MG63 (cell line): ENCODE data around the gene DLL4. TPM values are rescaled to one million over a fixed set of nuclear protein-coding genes. Genes with fewer than 3 reads are reported as not detected.
A peak's percentile ranks its signal among the peaks of the same experiment; 100 is the strongest.

Experiments used
- DNase-seq: peaks from one replicate; pipeline ENCODE4 v3.0.0-alpha.2; 2020
- H3K27me3 ChIP-seq: fragments of 250-450 bp; sonication (Bioruptor Pico); 2 replicates; pipeline ENCODE4 v1.5.1; 2020; ENCODE audit warnings: mild to moderate bottlenecking, moderate library complexity
- H3K36me3 ChIP-seq: fragments of 250-450 bp; sonication (Bioruptor Pico); 2 replicates; pipeline ENCODE4 v1.5.1; 2020; ENCODE audit warnings: mild to moderate bottlenecking, moderate library complexity
- H3K4me3 ChIP-seq: fragments of 250-450 bp; sonication (Bioruptor Pico); 2 replicates; pipeline ENCODE4 v1.5.1; 2020; ENCODE audit warnings: mild to moderate bottlenecking, moderate library complexity
- H3K9me3 ChIP-seq: fragments of 250-450 bp; sonication (Bioruptor Pico); 2 replicates; pipeline ENCODE4 v1.5.1; 2020; ENCODE audit warnings: mild to moderate bottlenecking, moderate library complexity
- total RNA-seq: library from RNA; depleted of rRNA; stranded (reverse); fragments of >200 nt; shearing (Covaris generic); gene quantifications from 2 replicates; pipeline ENCODE4 v1.2.3, GENCODE V29; 2014; ENCODE audit warnings: low replicate concordance

DLL4 gene
- total RNA-seq, 1 experiment from 2014 or later: not detected

DNA sequence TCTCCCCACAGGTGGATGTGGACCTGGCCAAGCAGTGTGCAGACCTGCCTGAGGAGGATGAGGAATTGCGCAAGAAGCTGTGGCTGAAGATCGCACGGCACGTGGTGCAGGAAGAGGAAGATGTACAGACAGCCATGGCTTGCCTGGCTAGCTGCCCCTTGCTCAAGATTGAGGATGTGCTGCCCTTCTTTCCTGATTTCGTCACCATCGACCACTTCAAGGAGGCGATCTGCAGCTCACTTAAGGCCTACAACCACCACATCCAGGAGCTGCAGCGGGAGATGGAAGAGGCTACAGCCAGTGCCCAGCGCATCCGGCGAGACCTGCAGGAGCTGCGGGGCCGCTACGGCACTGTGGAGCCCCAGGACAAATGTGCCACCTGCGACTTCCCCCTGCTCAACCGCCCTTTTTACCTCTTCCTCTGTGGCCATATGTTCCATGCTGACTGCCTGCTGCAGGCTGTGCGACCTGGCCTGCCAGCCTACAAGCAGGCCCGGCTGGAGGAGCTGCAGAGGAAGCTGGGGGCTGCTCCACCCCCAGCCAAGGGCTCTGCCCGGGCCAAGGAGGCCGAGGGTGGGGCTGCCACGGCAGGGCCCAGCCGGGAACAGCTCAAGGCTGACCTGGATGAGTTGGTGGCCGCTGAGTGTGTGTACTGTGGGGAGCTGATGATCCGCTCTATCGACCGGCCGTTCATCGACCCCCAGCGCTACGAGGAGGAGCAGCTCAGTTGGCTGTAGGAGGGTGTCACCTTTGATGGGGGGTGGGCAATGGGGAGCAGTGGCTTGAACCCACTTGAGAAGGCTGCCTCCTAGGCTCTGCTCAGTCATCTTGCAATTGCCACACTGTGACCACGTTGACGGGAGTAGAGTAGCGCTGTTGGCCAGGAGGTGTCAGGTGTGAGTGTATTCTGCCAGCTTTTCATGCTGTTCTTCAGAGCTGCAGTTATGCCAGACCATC lies 26.3 kb upstream of the DLL4 start:
- no peak for DNase-seq
- Histone ChIP-seq H3K36me3 (peaks cover 26% of the 10 kb centered on the region), H3K4me3 (no peak overlapping the region), H3K27me3 (no peaks in the 10 kb centered on the region), H3K9me3 (no peaks in the 10 kb centered on the region)

DNA sequence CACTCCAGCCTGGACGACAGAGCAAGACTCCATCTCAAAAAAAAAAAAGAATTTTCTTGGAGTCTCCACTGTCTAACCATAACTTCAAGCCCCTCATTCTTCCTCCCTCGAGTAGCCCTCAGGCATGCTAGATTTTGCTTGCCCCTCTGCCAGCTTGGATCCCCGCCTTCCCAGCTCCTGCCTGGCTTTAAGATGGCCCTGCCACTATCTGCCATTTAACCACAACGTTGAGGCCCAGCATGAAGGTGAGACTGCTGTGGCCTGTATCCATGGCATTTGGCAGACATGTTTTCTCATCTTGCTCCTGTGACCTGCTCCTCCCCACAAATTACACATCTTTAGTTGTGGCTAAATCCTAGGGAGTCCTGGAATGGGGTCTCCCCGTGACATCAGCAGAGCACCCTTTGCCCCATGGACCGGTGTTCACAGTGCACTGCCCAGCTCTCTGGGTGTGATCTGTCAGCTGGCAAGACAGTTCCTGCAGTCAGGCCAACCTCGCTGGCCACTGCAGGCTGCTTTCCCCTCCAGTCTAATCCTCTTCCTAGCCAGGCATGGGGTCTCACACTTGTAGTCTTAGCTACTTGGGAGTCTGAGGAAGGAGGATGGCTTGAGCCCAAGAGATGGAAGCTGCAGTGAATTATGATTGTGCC lies 24.5 kb upstream of the DLL4 start:
- H3K9me3 ChIP-seq: no peaks in the 10 kb centered on the region
- no peak for DNase-seq
- H3K27me3 ChIP-seq: no peaks in the 10 kb centered on the region
- H3K4me3 ChIP-seq: no peak overlapping the region
- H3K36me3 ChIP-seq: peaks cover 25% of the 10 kb centered on the region

DNA sequence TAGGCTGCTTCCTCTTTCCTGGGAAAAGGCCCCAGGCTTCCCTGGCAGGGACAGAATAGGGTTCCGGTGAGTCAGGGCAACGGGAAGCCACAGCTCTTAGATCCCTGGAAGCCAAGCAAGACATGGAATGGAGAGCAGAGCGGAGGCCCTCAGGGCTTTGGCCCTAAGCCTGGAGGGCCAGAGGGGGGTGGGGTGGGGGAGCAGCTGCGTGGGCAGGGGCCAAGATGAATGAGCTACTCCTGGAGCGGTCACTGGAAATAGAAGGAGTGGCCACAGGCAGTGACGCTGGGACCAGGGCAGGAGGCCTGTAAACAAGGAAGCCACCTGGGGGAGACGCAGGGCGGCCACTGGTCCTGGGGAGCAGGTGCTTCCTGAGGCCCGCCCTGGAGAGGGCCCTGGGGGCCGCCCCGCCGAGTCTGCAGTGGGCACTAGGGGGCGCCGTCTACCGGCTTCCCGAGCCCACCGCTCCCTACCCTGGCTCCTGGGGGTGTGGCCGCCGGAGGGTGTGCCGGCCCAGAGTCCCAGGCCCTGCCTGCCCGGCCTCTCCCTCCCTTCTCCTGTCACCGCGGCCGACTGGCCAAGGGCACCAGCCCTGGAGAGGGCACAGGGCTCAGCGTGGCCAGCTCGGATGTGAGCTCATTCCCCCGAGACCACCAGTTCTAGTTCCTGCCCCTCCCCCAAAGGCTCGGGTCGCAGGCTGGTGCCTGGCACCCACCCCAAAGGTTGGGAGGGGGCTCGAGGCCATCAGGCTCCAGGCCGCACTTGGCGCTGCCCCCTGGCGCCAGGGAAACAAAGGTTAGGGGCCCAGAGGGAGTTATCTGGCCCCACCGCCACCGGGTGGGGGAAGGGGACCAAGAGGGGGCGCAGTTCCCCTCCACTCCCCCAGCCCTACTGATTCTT lies 22.8 kb upstream of the DLL4 start:
- Histone ChIP-seq H3K36me3 (peaks cover 13% of the 10 kb centered on the region), H3K27me3 (no peaks in the 10 kb centered on the region)

DNA sequence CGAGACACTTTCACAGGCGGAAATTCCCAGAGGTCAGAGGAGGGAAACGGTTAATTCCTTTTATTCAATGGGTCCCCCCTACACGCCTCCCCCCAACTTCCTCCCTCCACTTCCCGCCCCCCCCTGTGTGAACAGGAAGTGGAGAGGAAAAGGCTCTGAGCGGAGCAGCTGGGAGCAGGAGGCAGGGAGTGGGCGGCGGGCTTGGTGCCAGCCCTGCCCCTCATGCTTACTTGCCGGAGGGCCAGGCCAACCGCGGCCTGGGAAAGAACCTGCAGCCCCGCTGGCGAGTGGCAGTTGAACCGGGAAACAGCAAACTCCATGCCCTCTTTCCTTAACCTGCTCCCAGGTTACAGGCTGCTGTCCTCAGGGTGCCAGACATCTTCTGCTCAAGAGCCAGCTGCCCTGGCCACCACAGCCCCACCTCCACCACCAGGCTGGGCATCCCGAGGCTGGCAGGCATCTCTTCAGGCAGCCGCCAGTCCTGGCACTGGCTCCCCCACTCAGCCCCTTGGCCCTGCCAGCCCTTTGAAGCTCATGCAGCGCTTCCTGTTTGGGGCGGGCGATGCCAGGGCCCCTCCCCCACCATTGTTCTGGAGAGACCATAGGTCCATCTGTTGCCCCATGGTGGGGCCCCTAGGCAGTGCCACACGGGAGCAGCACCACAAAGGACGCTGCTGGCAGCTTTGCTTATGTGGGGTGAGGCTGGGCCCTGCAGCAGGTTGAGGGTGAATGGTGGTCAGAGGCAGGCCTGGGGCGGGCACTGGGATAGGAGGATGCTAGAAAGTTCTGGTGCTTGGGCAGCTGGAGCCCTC lies 21.9 kb upstream of the DLL4 start:
- DNase-seq: peak; percentile 74
- Histone ChIP-seq H3K4me3 (peak overlapping the region; percentile 30), H3K27me3 (no peaks in the 10 kb centered on the region), H3K9me3 (no peaks in the 10 kb centered on the region), H3K36me3 (peaks cover 13% of the 10 kb centered on the region)

More for the DNA sequence above, 22.8 kb upstream of the DLL4 start:
- no peaks in the 10 kb centered on the region for H3K9me3 ChIP-seq
- DNase-seq: peak; percentile 92
- H3K4me3 ChIP-seq: peak overlapping the region; percentile 30

DNA sequence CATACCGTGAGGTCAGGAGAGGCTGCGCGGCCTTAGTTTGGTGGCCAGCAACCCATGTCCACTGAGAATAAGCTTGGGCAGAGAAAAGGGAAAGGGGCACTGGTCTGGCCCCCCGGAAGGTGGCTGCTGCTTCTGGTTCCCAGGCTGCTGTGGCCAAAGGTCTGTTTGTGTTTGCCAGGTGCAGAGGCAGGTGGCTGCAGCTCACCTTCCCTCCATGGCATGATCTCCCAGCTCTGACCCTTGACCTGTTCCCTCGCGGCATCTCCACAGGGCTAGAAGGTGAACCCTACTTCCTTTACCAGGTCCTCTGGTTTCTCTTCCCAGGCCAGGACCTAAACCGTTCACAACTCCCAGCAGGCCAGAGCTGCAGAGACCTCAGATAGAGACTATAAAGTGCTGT lies 21.0 kb upstream of the DLL4 start:
- Histone ChIP-seq H3K36me3 (peaks cover 9% of the 10 kb centered on the region), H3K4me3 (no peak overlapping the region), H3K9me3 (no peaks in the 10 kb centered on the region), H3K27me3 (no peaks in the 10 kb centered on the region)
- no peak for DNase-seq

DNA sequence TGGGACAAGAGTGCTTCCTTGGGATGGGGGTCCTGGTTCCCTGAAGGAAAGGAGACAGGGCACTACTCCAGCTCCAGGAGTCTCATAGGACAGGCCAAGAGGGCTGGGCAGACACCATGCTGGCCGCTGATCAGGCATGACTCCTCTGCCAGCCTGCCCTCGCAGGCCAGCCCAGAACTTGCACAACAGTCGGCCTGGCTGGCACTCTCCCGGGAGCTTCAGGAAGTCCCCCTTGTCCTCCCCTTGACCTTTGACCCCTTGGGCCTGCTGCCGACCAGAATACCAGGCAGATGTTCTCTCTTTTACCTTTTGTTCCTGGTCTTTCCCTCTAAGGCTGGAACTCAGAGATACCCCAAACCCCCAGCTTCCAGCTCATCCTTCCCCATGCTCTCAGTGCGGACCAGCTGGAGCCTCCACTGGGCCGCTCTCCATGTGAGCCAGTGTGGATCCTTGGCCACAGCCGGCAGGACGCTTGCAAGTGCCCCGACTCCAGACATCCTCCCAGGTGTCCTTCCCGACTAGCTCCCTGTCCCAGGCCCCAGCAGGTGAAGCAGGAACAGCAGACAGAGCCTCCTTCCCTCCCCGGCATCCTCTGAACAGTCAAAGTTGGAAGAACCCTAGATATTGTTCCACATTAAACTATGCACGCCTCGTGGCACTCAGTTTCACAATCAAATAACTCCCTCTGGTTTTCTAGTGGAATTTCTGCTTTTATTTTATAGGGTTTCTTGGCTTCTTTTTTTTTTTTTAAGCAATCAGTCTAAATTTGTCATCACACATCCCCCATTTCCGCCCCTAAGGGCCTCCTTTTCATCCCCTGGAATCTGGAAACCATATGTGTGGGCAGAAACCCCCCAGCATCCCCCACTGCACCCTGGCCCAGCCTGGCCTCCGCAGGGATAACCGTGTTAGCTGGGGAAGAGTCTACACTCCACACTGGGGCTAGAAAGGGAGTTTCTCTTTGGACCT lies 19.2 kb upstream of the DLL4 start:
- DNase-seq: peak; percentile 83
- Histone ChIP-seq H3K9me3 (no peaks in the 10 kb centered on the region), H3K4me3 (no peak overlapping the region), H3K36me3 (no peaks in the 10 kb centered on the region; the same call in 1 of the 2 replicates), H3K27me3 (no peaks in the 10 kb centered on the region)

DNA sequence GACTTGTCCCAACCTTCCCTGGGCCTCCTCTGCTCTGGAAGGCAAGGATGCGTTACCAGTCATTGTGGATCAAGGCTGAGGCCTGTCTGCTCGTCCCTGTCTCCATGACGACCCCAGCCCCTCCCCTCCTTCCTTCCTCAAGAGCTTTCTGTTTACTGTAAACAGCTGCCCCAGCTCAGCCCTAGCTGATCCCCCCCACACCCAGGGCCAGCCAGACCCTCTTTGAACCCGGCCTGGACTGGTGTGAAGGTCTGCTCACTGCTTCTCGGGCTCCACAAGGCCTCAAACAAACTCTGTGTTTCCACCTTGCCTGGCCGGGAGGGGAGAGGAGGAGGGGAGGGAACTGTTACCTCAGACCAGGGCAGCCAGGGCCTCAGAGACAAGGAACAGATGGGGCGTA lies 18.0 kb upstream of the DLL4 start:
- no peaks in the 10 kb centered on the region for H3K27me3 ChIP-seq
- no peak for DNase-seq
- no peaks in the 10 kb centered on the region for H3K36me3 ChIP-seq
- H3K4me3 ChIP-seq: no peak overlapping the region
- no peaks in the 10 kb centered on the region for H3K9me3 ChIP-seq

DNA sequence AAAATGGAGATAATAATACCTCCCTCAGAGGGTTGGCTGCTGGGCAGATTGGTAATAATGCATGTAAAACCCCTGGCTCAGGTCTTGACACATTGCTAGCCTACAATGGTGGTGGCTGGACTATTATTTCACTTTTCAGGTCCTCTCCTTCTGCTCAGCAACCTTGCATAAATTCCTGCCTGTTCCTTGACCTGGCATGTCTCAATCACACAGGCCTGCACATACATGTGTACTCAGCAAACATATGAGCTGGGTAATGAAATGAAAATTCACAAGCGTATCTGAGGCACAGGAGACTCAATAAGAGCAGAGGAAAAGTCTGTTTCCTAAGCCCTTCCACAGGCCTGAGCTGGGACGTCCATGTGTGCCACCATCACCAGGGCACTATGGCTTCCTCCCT lies 17.4 kb upstream of the DLL4 start:
- no peak for DNase-seq
- Histone ChIP-seq H3K27me3 (no peaks in the 10 kb centered on the region), H3K9me3 (no peaks in the 10 kb centered on the region), H3K4me3 (no peak overlapping the region), H3K36me3 (no peaks in the 10 kb centered on the region)

DNA sequence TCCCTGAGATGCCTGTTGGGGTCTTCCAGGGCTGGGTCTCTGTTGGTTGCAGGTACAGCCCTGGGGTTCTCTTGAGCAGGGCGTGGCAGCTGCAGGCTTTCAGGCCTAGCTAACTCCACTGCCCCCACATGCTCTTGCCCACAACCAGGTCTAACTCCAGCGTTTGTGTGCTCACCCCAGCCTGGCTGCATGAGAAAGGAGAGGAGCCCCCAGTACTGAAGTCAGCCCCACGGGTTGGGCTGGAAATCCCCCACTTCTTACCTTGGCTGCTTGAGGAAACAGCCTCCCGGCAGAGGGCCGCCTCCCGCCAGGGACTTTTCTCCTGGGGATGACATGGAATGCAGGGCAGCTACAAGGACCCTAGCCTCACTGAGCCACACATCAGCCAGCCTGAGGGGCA lies 16.7 kb upstream of the DLL4 start:
- Histone ChIP-seq H3K4me3 (no peak overlapping the region), H3K27me3 (no peaks in the 10 kb centered on the region), H3K36me3 (no peaks in the 10 kb centered on the region), H3K9me3 (no peaks in the 10 kb centered on the region)
- no peak for DNase-seq

DNA sequence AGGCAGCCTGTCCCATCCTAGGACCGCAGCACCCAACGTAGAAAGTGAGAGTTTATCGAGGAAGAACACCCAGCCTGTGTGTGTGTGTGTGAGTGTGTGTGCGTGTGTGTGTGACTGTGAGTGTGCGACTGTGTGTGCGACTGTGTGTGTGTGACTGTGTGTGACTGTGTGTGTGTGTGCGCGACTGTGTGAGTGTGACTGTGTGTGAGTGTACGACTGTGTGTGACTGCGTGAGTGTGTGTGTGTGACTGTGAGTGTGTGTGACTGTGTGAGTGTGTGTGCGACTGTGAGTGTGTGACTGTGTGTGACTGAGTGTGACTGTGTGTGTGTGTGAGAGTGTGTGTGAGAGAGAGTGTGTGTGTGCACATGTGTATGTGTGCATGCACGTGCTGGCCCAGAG lies 15.1 kb upstream of the DLL4 start:
- Histone ChIP-seq H3K4me3 (no peak overlapping the region), H3K9me3 (no peaks in the 10 kb centered on the region), H3K27me3 (no peaks in the 10 kb centered on the region), H3K36me3 (no peaks in the 10 kb centered on the region)
- DNase-seq: no peak

DNA sequence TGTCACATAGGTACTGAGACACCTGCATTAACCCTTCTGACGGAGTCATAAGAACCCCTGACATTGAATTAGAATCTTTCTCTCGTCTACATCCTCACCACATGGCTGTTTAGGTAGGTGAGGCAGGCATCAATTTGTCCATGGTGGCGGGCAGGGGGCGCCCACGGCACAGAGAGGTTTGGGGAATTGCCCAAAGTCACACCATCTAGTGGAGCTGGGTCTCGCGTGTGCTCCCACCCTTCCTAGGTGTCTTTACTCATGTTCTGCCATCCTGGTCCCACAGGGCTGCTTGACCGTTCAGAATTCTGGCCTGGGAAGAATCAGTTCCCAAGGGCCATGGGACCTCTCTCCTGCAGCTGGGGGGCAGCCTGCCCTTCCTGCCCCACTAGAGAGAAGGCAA lies 14.7 kb upstream of the DLL4 start:
- H3K27me3 ChIP-seq: no peaks in the 10 kb centered on the region
- DNase-seq: no peak
- no peak overlapping the region for H3K4me3 ChIP-seq
- H3K9me3 ChIP-seq: no peaks in the 10 kb centered on the region
- no peaks in the 10 kb centered on the region for H3K36me3 ChIP-seq

DNA sequence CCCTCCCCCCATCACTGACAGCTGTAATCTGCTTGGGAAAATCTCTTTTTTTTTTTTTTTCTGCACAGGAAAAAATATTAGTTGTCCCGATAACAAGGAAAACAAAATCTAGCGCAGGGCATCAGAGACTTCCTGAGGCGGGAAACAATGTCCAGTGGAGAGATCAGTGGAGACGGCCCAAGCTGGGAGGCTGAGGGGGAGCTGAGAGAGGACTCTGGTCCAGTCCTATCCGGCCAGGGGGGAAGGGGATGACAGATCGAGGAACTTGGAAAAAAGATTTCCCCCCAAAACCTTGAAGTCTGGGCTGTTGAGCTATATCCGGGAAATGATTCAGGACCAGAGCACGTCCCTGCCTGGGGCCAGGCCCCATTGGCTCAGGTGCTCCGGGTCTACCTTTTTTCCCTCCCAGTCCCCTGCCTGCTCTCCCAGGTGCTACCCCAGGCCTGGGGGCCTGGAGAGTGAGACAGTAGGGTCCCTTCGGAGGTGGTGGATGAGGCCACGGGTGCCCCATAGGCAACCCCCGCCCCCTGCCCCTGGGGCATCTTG lies 14.0 kb upstream of the DLL4 start:
- Histone ChIP-seq H3K9me3 (no peaks in the 10 kb centered on the region), H3K27me3 (no peaks in the 10 kb centered on the region), H3K36me3 (no peaks in the 10 kb centered on the region), H3K4me3 (no peak overlapping the region)
- no peak for DNase-seq

DNA sequence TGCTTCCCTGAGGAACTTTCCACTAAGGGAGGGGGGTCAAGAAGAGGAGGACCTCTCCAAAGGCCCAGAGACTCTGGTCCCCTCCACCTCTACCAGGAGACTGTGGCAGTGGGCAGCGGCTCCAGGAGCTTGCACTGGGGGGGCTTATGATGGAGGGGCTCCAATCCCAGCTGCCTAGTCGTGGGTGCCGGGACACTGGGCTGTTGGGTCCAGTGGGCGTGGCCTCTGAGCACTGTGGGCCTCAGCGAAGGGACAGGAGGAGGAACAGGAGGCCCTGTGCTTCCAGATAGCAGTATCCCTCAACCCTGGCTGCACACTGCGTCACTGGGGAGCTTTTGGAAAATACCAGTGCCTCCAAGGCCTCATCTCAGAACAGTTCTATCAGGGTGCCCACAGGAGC lies 13.5 kb upstream of the DLL4 start:
- Histone ChIP-seq H3K27me3 (no peaks in the 10 kb centered on the region), H3K9me3 (no peaks in the 10 kb centered on the region), H3K36me3 (no peaks in the 10 kb centered on the region), H3K4me3 (no peak overlapping the region)
- DNase-seq: no peak

DNA sequence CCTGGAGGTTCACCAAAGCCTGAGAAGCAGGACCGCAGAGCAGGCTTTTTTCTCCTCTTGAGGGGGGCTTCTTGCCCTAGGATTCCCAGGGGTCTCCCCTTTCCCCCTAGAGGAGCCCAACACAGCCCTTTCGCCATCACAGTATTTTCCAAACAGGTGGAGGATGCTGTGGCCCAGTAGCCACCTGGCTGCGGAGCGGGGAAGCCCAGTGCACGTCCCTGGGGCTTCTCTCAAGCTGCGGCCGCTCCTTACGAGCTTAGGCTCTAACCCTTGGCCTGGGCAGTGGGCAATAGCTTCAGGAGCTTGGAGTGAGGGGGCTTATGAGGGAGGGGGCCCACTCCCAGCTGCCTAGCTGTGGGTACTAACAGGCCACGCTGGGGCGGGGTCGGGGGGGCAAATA lies 11.6 kb upstream of the DLL4 start:
- no peaks in the 10 kb centered on the region for H3K9me3 ChIP-seq

More for the DNA sequence above, 11.6 kb upstream of the DLL4 start:
- Histone ChIP-seq H3K4me3 (no peak overlapping the region), H3K36me3 (no peaks in the 10 kb centered on the region), H3K27me3 (no peaks in the 10 kb centered on the region)
- no peak for DNase-seq
